T-helper 17 cell (primary cell): Measurements from ENCODE around the gene FRY. TPM values are rescaled to one million over a fixed set of nuclear protein-coding genes. Genes with fewer than 3 reads are reported as not detected.

Experiments
- ATAC-seq: fragments of 150-1000 bp; cut with Tn5 transposase; 2 replicates; pipeline ENCODE4 v1.10.0; 2021; ENCODE audit warnings: mild to moderate bottlenecking, moderate library complexity
- DNase-seq, 3 donors: peaks; one replicate each; pipeline versions ENCODE4 v3.0.0 to v3.0.0-alpha.2; 2020 to 2021
- H3K9me3 ChIP-seq: one replicate; pipeline ENCODE4 v1.7.0; 2013; ENCODE audit warnings: low read length, mild to moderate bottlenecking; ENCODE audit not compliant: control insufficient read depth, poor library complexity, severe bottlenecking
- H3K27ac Mint-ChIP-seq: one replicate; pipeline ENCODE4 v1.8.0; 2022; ENCODE audit warnings: mild to moderate bottlenecking, moderate library complexity, mixed read lengths
- H3K27me3 Mint-ChIP-seq: one replicate; pipeline ENCODE4 v1.8.0; 2022; ENCODE audit warnings: mixed read lengths
- H3K36me3 Mint-ChIP-seq: one replicate; pipeline ENCODE4 v1.8.0; 2022; ENCODE audit warnings: low read depth, mixed read lengths
- H3K4me1 Mint-ChIP-seq: one replicate; pipeline ENCODE4 v1.8.0; 2022; ENCODE audit warnings: mild to moderate bottlenecking, mixed read lengths
- H3K4me3 Mint-ChIP-seq: one replicate; pipeline ENCODE4 v1.8.0; 2022; ENCODE audit warnings: mild to moderate bottlenecking, moderate library complexity, mixed read lengths
- total RNA-seq, 4 donors: library from RNA in 2 of 4; stranded (reverse) in 2 of 4; gene quantifications; one replicate each; pipeline ENCODE4 v1.2.3 and lab custom pipeline; 2022 to 2026

FRY gene
- total RNA-seq, 2 donors from 2014 or later, result 46.3 to 68.8 TPM

DNA sequence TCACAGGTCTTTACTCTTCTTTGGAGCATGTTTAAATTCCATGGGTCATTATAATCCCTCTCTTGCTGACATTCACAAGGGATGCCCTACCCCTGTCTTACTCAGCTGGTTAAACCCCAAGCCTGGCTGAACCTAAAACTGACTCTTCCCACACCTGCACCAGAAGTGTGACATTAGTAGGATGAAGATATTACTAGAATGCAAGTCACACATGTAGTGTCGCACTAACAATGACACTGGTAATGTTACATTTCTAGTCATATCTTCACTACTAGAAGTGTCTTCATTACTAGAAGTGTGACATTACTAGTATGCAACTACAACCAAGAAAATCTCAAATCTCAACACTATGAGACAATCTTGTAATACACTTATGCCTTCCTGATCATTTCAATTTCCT, 269.3 kb downstream of the FRY start:
- ATAC-seq (no peak), DNase-seq (no peak)
- peaks cover 6% of the 10 kb centered on the region for H3K27me3 Mint-ChIP-seq
- peaks cover 3% of the 10 kb centered on the region for H3K36me3 Mint-ChIP-seq
- H3K9me3 ChIP-seq, result no peaks in the 10 kb centered on the region
- H3K27ac Mint-ChIP-seq, result no peak overlapping the region
- no peak overlapping the region for H3K4me3 Mint-ChIP-seq
- peaks cover 11% of the 10 kb centered on the region for H3K4me1 Mint-ChIP-seq

GRCh38 chr13:32302461-32302860, 270.9 kb downstream of the FRY start:
- Mint-ChIP-seq H3K27me3 (peaks cover 6% of the 10 kb centered on the region), H3K36me3 (peaks cover 3% of the 10 kb centered on the region), H3K4me3 (no peak overlapping the region), H3K27ac (no peak overlapping the region), H3K4me1 (peaks cover 11% of the 10 kb centered on the region)
- no peaks in the 10 kb centered on the region for H3K9me3 ChIP-seq
- DNase-seq, result no peak
- ATAC-seq, result no peak

DNA sequence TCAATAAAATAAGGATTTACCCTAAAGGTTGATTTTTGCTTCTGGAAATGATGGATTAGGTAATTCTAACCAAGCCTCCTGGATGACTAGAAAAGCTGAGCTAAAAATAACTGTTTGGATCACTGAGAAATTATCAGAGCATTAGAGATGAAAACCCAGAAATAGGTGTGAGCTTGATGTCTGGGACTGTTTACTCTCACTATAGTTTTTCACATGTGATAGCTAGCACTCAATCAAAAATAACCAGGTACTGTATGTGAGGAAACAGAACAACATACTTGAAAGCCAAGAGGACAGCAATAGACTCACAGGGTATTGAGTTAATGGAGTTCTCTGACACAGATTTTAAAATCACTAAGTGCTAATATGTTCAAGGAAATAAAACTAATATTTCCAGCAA, 274.1 kb downstream of the FRY start:
- H3K36me3 Mint-ChIP-seq, result no peaks in the 10 kb centered on the region
- no peak overlapping the region for H3K4me3 Mint-ChIP-seq
- no peaks in the 10 kb centered on the region for H3K27me3 Mint-ChIP-seq
- H3K4me1 Mint-ChIP-seq, result peaks cover 12% of the 10 kb centered on the region
- no peak for ATAC-seq
- no peaks in the 10 kb centered on the region for H3K9me3 ChIP-seq
- no peak for DNase-seq
- no peak overlapping the region for H3K27ac Mint-ChIP-seq

- no peak for DNase-seq
- H3K4me3 Mint-ChIP-seq, result peak overlapping the region; percentile 7
- peaks cover 12% of the 10 kb centered on the region for H3K4me1 Mint-ChIP-seq
- ATAC-seq, result peak; percentile 29
- no peaks in the 10 kb centered on the region for H3K27me3 Mint-ChIP-seq
- H3K9me3 ChIP-seq, result no peaks in the 10 kb centered on the region
- no peak overlapping the region for H3K27ac Mint-ChIP-seq
- H3K36me3 Mint-ChIP-seq, result no peaks in the 10 kb centered on the region
These were observed 277.9 kb downstream of the FRY start for GRCh38 chr13:32309312-32310133.

- Mint-ChIP-seq H3K4me3 (no peak overlapping the region), H3K27ac (no peak overlapping the region), H3K27me3 (no peaks in the 10 kb centered on the region), H3K36me3 (no peaks in the 10 kb centered on the region), H3K4me1 (peaks cover 16% of the 10 kb centered on the region)
- no peaks in the 10 kb centered on the region for H3K9me3 ChIP-seq
- no peak for DNase-seq
- peak; percentile 61 for ATAC-seq
These were observed 278.6 kb downstream of the FRY start for GRCh38 chr13:32310134-32310706.

DNA sequence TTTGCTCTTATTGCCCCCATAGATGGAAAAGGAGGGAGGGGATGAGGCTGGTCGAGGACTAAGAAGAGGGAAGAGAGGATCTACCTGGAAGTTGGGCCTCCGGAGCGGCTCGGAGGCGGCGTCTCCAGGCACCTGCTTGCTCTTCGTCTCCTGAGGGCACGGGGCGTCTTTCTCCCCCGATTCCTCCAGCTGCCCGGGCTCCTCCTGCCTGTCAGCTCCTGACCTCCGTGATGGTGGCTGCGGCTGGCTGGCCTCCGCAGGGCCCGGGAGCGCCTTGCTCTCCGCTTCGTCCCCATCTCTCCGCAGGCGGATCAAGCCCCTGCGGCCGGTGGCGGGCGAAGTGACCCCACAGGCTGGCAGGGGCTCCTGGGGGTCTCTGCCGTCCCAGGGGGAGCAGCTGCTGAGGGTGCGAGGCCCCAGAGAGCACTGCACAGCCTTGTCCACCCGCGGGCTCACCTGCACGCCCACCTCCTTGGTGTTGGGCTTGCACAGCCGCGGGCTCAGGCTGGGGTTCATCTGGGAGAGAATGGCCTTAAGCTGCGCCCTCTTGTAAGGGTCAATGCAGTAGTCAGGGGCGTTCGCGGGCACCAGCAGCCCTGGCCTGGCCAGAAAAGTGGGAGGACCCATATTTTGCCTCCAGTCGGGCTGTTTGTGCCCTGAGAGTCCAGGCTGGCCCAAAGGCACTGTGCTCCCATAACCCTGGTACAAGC, 279.8 kb downstream of the FRY start:
- no peaks in the 10 kb centered on the region for H3K27me3 Mint-ChIP-seq
- H3K9me3 ChIP-seq, result no peaks in the 10 kb centered on the region
- peaks cover 16% of the 10 kb centered on the region for H3K4me1 Mint-ChIP-seq
- ATAC-seq (no peak), DNase-seq (no peak)
- H3K4me3 Mint-ChIP-seq, result no peak overlapping the region
- no peaks in the 10 kb centered on the region for H3K36me3 Mint-ChIP-seq
- no peak overlapping the region for H3K27ac Mint-ChIP-seq

- Mint-ChIP-seq H3K36me3 (no peaks in the 10 kb centered on the region), H3K4me3 (peak overlapping the region; percentile 95), H3K4me1 (peaks cover 11% of the 10 kb centered on the region), H3K27ac (peak overlapping the region; percentile 98), H3K27me3 (no peaks in the 10 kb centered on the region)
- ATAC-seq (peak; percentile 76), DNase-seq (peak; percentile 14 to 37 (median 32))
- no peaks in the 10 kb centered on the region for H3K9me3 ChIP-seq
These were observed 283.0 kb downstream of the FRY start for GRCh38 chr13:32314271-32315237.

GRCh38 chr13:32315238-32316027, 283.9 kb downstream of the FRY start, which contains the start of the genes BRCA2 and ZAR1L:
Gene BRCA2 (plus strand): TSS chr13:32315508. CDS start chr13:32316461, 953 bp downstream.
Gene ZAR1L (minus strand): TSS chr13:32315363. CDS start chr13:32311925, 3,438 bp downstream.
- no peaks in the 10 kb centered on the region for H3K9me3 ChIP-seq
- H3K27ac Mint-ChIP-seq, result peak within 1 kb of the TSS; percentile 98
- H3K27me3 Mint-ChIP-seq, result no peaks in the 10 kb centered on the region
- H3K4me1 Mint-ChIP-seq, result peaks cover 8% of the 10 kb centered on the region
- ATAC-seq (peak; percentile 97), DNase-seq (peak; percentile 78 to 80 (median 80))
- H3K36me3 Mint-ChIP-seq, result no peaks in the 10 kb centered on the region
- H3K4me3 Mint-ChIP-seq, result peak within 1 kb of the TSS; percentile 95

DNA sequence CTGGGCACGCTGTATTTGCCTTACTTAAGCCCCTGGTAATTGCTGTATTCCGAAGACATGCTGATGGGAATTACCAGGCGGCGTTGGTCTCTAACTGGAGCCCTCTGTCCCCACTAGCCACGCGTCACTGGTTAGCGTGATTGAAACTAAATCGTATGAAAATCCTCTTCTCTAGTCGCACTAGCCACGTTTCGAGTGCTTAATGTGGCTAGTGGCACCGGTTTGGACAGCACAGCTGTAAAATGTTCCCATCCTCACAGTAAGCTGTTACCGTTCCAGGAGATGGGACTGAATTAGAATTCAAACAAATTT, 284.4 kb downstream of the FRY start:
- H3K4me1 Mint-ChIP-seq, result peaks cover 9% of the 10 kb centered on the region
- DNase-seq, result no peak
- H3K9me3 ChIP-seq, result no peaks in the 10 kb centered on the region
- ATAC-seq, result peak; percentile 1
- no peaks in the 10 kb centered on the region for H3K36me3 Mint-ChIP-seq
- H3K27ac Mint-ChIP-seq, result peak overlapping the region; percentile 98
- peak overlapping the region; percentile 95 for H3K4me3 Mint-ChIP-seq
- H3K27me3 Mint-ChIP-seq, result no peaks in the 10 kb centered on the region

DNA sequence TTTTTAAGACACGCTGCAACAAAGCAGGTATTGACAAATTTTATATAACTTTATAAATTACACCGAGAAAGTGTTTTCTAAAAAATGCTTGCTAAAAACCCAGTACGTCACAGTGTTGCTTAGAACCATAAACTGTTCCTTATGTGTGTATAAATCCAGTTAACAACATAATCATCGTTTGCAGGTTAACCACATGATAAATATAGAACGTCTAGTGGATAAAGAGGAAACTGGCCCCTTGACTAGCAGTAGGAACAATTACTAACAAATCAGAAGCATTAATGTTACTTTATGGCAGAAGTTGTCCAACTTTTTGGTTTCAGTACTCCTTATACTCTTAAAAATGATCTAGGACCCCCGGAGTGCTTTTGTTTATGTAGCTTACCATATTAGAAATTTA, 284.9 kb downstream of the FRY start:
- no peak for ATAC-seq
- Mint-ChIP-seq H3K27me3 (no peaks in the 10 kb centered on the region), H3K36me3 (no peaks in the 10 kb centered on the region), H3K4me3 (peak overlapping the region; percentile 43), H3K4me1 (peaks cover 9% of the 10 kb centered on the region), H3K27ac (no peak overlapping the region)
- no peak for DNase-seq
- H3K9me3 ChIP-seq, result no peaks in the 10 kb centered on the region

DNA sequence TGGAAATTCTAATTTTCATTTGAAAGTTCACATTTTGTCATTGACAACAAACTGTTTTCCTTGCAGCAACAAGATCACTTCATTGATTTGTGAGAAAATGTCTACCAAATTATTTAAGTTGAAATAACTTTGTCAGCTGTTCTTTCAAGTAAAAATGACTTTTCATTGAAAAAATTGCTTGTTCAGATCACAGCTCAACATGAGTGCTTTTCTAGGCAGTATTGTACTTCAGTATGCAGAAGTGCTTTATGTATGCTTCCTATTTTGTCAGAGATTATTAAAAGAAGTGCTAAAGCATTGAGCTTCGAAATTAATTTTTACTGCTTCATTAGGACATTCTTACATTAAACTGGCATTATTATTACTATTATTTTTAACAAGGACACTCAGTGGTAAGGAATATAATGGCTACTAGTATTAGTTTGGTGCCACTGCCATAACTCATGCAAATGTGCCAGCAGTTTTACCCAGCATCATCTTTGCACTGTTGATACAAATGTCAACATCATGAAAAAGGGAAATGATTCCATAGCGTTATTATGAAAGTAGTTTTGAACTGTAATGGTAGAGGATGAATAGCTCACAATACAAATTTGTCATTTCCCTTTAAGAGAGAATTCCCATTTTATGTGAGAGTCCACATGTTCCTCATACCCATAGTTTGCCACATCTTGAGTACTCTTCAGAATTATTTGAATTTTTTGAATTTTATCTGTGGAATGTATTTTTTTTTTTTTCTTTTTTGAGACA, 286.3 kb downstream of the FRY start:
- no peak for ATAC-seq

More for the DNA sequence above, 286.3 kb downstream of the FRY start:
- H3K9me3 ChIP-seq, result no peaks in the 10 kb centered on the region
- H3K27me3 Mint-ChIP-seq, result no peaks in the 10 kb centered on the region
- H3K4me1 Mint-ChIP-seq, result peaks cover 12% of the 10 kb centered on the region
- DNase-seq, result no peak
- H3K4me3 Mint-ChIP-seq, result no peak overlapping the region
- no peak overlapping the region for H3K27ac Mint-ChIP-seq
- H3K36me3 Mint-ChIP-seq, result no peaks in the 10 kb centered on the region
